Measurements from ENCODE around the gene PAX6. TPM values are rescaled to one million over a fixed set of nuclear protein-coding genes. Genes with fewer than 3 reads are reported as not detected.

PAX6 gene
- total RNA-seq, 4 donors from 2014 or later, result 0.40 to 0.79 (median 0.55) TPM; not detected in 1

GRCh38 chr11:31827455-31828206, 16.5 kb upstream of the PAX6 start:
- intact Hi-C loops (cut with DNase I; ENCODE audit: low total_unique reads) (loop anchor here (5.0 kb wide), 1 partner anchor 1050 kb away; no protein-coding TSS in a partner anchor), in situ Hi-C loops (cut with MboI; ENCODE audit: low pct_ligation_motif_present in 1 of 4, low pct_unique_long_range_greater_than_20kb in 1 of 4, low sequenced_read_pairs in 3 of 4) (no loop called here)
- H3K9me3 ChIP-seq, result no peaks in the 10 kb centered on the region
- H3K36me3 ChIP-seq, result no peaks in the 10 kb centered on the region
- H3K4me1 ChIP-seq, result peaks cover 0 to 11% (median 4%) of the 10 kb centered on the region in 4 donors
- DNase-seq, result no peak
- 7% methylated on average over 16 to 18 of the region's 18 CpGs for WGBS, 2 donors (ENCODE audit: low coverage in 1 of 2)
- no peak for TF ChIP-seq POLR2AphosphoS5 (IDR thresholded peaks at IDR 0.05)
- TF ChIP-seq CTCF (IDR thresholded peaks at IDR 0.05), result no peak
- no peak for TF ChIP-seq EP300 (IDR thresholded peaks at IDR 0.05; ENCODE audit: low read depth)
- TF ChIP-seq POLR2A (IDR thresholded peaks at IDR 0.05), result no peak
- peaks cover 99% of the 10 kb centered on the region for H3K27me3 ChIP-seq
- H3K4me3 ChIP-seq, result no peak overlapping the region
- H3K27ac ChIP-seq, result no peak overlapping the region

DNA sequence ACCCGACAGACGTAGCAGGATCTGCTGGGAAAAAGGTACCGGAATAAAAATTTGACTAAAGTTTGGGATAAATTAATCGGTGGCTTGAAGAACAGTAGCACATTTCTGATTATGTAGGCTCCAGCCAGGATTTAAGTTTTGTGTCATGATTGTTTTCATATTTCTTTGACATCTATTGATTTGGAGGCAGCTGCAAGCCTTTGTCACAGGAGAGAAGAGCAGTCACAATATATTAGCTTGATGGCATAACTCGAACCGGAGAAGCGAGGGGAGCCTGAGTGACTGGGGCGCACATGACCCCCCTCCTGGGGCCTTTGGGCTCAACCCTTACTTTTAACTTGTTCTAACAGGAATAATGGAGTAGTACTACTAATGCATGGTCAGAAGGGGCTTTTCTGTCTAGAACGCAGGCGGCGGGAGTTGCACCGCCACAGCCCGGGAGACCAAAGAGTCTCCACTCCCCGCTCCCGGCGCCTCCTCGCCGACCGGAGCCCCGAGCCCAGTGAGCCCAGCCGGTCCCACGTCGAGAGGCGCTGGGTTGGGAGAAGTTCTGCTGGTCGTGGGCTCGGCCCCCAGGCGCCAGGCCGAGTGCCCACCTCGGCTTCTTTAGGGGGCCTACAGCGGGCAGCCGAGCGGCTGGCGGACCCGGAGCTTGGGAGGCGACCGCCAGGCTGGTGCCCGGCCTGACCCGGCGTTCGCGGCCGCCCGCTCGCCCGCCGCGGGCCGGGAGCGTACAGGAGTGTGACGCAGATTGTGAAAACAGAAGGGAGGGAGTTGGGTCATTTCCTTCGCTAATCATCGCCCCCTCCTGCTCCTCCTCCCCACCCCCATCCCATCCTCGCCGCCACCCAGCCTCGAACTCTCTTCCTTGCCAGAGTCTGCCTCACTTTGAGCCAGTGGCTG, 15.7 kb upstream of the PAX6 start:
- in situ Hi-C loops (cut with MboI; ENCODE audit: low pct_ligation_motif_present in 1 of 4, low pct_unique_long_range_greater_than_20kb in 1 of 4, low sequenced_read_pairs in 3 of 4), result no loop called here
- TF ChIP-seq POLR2A (IDR thresholded peaks at IDR 0.05), result no peak
- DNase-seq, result no peak
- intact Hi-C loops (cut with DNase I; ENCODE audit: low total_unique reads), result loop anchor here (5.0 kb wide), 1 partner anchor 1051 kb away; no protein-coding TSS in a partner anchor
- Histone ChIP-seq H3K27ac (no peak overlapping the region), H3K4me3 (no peak overlapping the region), H3K36me3 (no peaks in the 10 kb centered on the region), H3K9me3 (no peaks in the 10 kb centered on the region), H3K27me3 (peaks cover 99% of the 10 kb centered on the region), H3K4me1 (peaks cover 0 to 11% (median 4%) of the 10 kb centered on the region in 4 donors)
- WGBS, 2 donors (ENCODE audit: low coverage in 1 of 2), result 21 to 33% methylated on average over 4 to 54 of the region's 55 CpGs

GRCh38 chr11:31825838-31826484, 14.8 kb upstream of the PAX6 start:
- DNase-seq, result no peak
- Histone ChIP-seq H3K4me1 (peaks cover 0 to 11% (median 4%) of the 10 kb centered on the region in 4 donors), H3K27ac (no peak overlapping the region), H3K36me3 (no peaks in the 10 kb centered on the region), H3K27me3 (peaks cover 100% of the 10 kb centered on the region), H3K9me3 (no peaks in the 10 kb centered on the region), H3K4me3 (no peak overlapping the region)
- WGBS, 2 donors (ENCODE audit: low coverage in 1 of 2), result 12% methylated on average over 34 of the region's 37 CpGs; no CpG with 5 or more reads in 1 of the 2 donors
- TF ChIP-seq EP300 (IDR thresholded peaks at IDR 0.05; ENCODE audit: low read depth) (no peak), POLR2AphosphoS5 (IDR thresholded peaks at IDR 0.05) (no peak), CTCF (IDR thresholded peaks at IDR 0.05) (no peak), POLR2A (IDR thresholded peaks at IDR 0.05) (no peak)
- intact Hi-C loops (cut with DNase I; ENCODE audit: low total_unique reads) (loop anchor here (5.0 kb wide), 1 partner anchor 1051 kb away; no protein-coding TSS in a partner anchor), in situ Hi-C loops (cut with MboI; ENCODE audit: low pct_ligation_motif_present in 1 of 4, low pct_unique_long_range_greater_than_20kb in 1 of 4, low sequenced_read_pairs in 3 of 4) (no loop called here)

DNA sequence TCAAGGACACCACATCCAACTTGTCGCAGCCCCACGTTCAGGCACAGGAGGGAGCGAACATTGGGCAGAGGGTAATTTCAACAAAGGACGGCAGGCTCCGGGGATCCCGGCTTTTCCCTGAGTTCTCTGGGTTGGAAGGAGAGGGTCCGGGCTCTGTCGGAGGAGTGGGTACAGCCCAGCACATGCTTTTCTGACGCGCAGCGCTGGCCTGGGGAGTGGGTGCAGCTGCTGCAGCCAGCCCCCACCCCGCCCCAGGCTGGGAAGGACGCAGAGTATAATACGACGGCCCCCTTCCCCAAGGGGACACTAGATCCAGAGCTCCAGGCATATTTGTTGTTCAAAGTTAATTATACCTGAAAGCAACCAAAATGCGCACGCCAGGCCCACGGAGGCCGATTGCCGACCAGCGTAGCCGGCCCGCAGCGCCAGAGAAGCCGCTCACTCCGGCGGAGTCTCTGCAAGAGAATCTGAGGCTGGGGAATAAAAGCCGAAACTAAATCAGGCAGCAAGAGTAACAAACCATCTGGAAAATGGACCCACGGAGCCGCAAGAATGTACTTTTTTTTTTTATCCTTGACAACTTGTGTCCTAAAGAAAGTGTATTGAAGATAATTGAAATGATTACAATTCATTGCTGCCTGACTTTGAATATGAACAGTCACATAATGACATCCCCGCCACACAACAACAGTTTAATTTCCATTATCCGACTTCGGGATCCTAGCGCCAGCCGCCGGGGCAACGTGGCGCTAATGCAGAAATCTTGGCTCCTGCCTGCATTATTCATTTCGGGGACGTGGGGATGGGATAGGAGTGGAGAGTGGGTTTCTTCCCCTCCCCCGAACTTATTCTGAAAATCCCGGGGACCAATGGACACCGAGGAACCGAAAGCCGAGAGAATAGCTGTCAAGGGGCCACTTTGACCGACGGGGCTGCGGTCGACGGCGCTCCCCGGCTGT, 14.0 kb upstream of the PAX6 start:
- H3K27ac ChIP-seq, result no peak overlapping the region
- in situ Hi-C loops (cut with MboI; ENCODE audit: low pct_ligation_motif_present in 1 of 4, low pct_unique_long_range_greater_than_20kb in 1 of 4, low sequenced_read_pairs in 3 of 4), result no loop called here
- DNase-seq, result no peak
- H3K9me3 ChIP-seq, result no peaks in the 10 kb centered on the region
- no peak for TF ChIP-seq POLR2A (IDR thresholded peaks at IDR 0.05)
- no peak for TF ChIP-seq POLR2AphosphoS5 (IDR thresholded peaks at IDR 0.05)
- no peak for TF ChIP-seq CTCF (IDR thresholded peaks at IDR 0.05)
- TF ChIP-seq EP300 (IDR thresholded peaks at IDR 0.05; ENCODE audit: low read depth), result no peak
- no peaks in the 10 kb centered on the region for H3K36me3 ChIP-seq
- intact Hi-C loops (cut with DNase I; ENCODE audit: low total_unique reads), result loop anchor here (5.0 kb wide), 1 partner anchor 1052 kb away; no protein-coding TSS in a partner anchor
- 9 to 19% methylated on average over 8 to 45 of the region's 52 CpGs for WGBS, 2 donors (ENCODE audit: low coverage in 1 of 2)
- peaks cover 100% of the 10 kb centered on the region for H3K27me3 ChIP-seq
- H3K4me1 ChIP-seq, result peaks cover 0 to 11% (median 4%) of the 10 kb centered on the region in 4 donors
- no peak overlapping the region for H3K4me3 ChIP-seq

Data from transverse colon (tissue), 4 donors.